K562 (cell line): ENCODE data around the gene C3orf52.

ENCODE experiments used
- GABPB1 ChIP-seq: sonication (generic); formaldehyde crosslinking; IDR thresholded peaks from 2 replicates; pipeline ENCODE4 v1.8.0; 2022; ENCODE audit warnings: mild to moderate bottlenecking, missing genetic modification reagents
- RAD21 ChIP-seq, 2 experiments: fragments of 250-450 bp in 1 of 2; fragments of 450-650 bp in 1 of 2; sonication (Bioruptor Pico) in 1 of 2; formaldehyde crosslinking in 1 of 2; IDR thresholded peaks in 1 of 2; conservative IDR thresholded peaks in 1 of 2; 2 replicates each; pipeline versions ENCODE4 v1.4.0 to v1.8.0; 2020 to 2022; ENCODE audit warnings: mild to moderate bottlenecking in 2 of 2, moderate library complexity in 1 of 2
- TF ChIP-seq, protein P1 (sequence below), 3 experiments: IDR thresholded peaks in 2 of 3; conservative IDR thresholded peaks in 1 of 3; 2 replicates each; pipeline ENCODE4 v1.5.1; 2011 to 2012; ENCODE audit warnings: low read length in 3 of 3, mild to moderate bottlenecking in 3 of 3, control low read depth in 2 of 3, improper control_type of control experiment in 1 of 3, inconsistent platforms in 1 of 3, low read depth in 1 of 3, mixed read lengths in 1 of 3, moderate library complexity in 1 of 3; ENCODE audit not compliant: insufficient read depth in 2 of 3
- TF ChIP-seq, protein P2 (sequence below): sonication (generic); formaldehyde crosslinking; IDR thresholded peaks from 2 replicates; pipeline ENCODE4 v1.8.1; 2022; ENCODE audit warnings: missing genetic modification reagents

DNA sequence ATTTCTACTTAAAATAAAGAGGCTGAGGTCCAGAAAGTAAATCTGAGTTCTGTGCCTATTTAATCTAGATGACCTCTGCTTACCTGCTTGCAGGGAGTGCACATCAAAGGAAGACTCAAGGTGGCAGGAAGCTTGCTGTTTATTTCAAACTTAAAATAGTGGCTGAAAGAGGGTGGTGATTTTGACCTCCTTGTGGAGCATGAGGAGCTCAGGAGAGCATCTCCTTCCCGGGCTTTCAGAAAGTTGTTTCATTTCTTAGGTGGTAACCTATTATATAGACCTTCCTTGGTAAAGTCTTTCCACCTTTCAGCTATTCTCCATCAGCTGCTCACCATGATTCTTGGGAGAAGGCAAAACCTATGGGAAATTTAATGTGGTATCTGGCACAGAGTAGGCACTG lies 46.4 kb downstream of the C3orf52 start:
- TF ChIP-seq RAD21 (CRISPR knock-in tag; conservative IDR thresholded peaks at IDR 0.05 in 1 of 2, IDR thresholded peaks at IDR 0.05 in 1 of 2): no peak
- TF ChIP-seq, protein P1, sequence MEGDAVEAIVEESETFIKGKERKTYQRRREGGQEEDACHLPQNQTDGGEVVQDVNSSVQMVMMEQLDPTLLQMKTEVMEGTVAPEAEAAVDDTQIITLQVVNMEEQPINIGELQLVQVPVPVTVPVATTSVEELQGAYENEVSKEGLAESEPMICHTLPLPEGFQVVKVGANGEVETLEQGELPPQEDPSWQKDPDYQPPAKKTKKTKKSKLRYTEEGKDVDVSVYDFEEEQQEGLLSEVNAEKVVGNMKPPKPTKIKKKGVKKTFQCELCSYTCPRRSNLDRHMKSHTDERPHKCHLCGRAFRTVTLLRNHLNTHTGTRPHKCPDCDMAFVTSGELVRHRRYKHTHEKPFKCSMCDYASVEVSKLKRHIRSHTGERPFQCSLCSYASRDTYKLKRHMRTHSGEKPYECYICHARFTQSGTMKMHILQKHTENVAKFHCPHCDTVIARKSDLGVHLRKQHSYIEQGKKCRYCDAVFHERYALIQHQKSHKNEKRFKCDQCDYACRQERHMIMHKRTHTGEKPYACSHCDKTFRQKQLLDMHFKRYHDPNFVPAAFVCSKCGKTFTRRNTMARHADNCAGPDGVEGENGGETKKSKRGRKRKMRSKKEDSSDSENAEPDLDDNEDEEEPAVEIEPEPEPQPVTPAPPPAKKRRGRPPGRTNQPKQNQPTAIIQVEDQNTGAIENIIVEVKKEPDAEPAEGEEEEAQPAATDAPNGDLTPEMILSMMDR (IDR thresholded peaks at IDR 0.05 in 2 of 3, conservative IDR thresholded peaks at IDR 0.05 in 1 of 3; ENCODE audit: insufficient read depth in 2 of 3, low read depth in 1 of 3, low read length in 3 of 3): no peak
- no peak for TF ChIP-seq GABPB1
- TF ChIP-seq, protein P2, sequence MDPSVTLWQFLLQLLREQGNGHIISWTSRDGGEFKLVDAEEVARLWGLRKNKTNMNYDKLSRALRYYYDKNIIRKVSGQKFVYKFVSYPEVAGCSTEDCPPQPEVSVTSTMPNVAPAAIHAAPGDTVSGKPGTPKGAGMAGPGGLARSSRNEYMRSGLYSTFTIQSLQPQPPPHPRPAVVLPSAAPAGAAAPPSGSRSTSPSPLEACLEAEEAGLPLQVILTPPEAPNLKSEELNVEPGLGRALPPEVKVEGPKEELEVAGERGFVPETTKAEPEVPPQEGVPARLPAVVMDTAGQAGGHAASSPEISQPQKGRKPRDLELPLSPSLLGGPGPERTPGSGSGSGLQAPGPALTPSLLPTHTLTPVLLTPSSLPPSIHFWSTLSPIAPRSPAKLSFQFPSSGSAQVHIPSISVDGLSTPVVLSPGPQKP (CRISPR knock-in tag): no peak
